ENCODE results near the gene PRICKLE4. TPM values are rescaled to one million over a fixed set of nuclear protein-coding genes. Genes with fewer than 3 reads are reported as not detected.

The PRICKLE4 gene
- total RNA-seq, 1 donor from 2014 or later: 2.8 TPM

DNA sequence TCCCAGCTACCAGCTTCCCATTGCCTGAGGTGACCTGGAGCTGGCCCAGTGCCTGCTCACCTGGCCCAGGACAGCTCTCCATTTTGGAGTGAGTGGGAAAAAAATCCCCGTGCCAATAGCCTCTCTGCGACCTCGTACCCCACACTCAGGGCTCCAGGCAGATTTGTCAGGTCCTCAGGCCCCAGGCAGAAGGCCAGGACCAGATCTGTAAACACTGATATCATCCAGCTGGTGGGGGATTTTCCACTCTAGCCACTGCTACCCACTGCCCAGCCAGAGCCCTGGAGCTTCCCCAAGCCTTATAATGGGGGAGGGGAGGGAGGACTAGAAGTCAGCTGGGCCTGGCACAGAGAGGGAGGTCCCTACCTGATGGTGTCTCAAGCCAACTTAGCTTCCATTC, 32.0 kb upstream of the PRICKLE4 start:
- no peaks in the 10 kb centered on the region for H3K9me3 Mint-ChIP-seq
- peaks cover 17% of the 10 kb centered on the region for H3K27me3 Mint-ChIP-seq
- H3K36me3 Mint-ChIP-seq: no peaks in the 10 kb centered on the region
- no peak overlapping the region for H3K4me3 Mint-ChIP-seq
- DNase-seq (ENCODE audit: extremely low spot score, unreplicated experiment): no peak
- no peaks in the 10 kb centered on the region for H3K4me1 Mint-ChIP-seq (ENCODE audit: unreplicated experiment)
- TF ChIP-seq, protein P1, sequence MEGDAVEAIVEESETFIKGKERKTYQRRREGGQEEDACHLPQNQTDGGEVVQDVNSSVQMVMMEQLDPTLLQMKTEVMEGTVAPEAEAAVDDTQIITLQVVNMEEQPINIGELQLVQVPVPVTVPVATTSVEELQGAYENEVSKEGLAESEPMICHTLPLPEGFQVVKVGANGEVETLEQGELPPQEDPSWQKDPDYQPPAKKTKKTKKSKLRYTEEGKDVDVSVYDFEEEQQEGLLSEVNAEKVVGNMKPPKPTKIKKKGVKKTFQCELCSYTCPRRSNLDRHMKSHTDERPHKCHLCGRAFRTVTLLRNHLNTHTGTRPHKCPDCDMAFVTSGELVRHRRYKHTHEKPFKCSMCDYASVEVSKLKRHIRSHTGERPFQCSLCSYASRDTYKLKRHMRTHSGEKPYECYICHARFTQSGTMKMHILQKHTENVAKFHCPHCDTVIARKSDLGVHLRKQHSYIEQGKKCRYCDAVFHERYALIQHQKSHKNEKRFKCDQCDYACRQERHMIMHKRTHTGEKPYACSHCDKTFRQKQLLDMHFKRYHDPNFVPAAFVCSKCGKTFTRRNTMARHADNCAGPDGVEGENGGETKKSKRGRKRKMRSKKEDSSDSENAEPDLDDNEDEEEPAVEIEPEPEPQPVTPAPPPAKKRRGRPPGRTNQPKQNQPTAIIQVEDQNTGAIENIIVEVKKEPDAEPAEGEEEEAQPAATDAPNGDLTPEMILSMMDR (conservative IDR thresholded peaks at IDR 0.05): no peak
- no peak overlapping the region for H3K27ac Mint-ChIP-seq

DNA sequence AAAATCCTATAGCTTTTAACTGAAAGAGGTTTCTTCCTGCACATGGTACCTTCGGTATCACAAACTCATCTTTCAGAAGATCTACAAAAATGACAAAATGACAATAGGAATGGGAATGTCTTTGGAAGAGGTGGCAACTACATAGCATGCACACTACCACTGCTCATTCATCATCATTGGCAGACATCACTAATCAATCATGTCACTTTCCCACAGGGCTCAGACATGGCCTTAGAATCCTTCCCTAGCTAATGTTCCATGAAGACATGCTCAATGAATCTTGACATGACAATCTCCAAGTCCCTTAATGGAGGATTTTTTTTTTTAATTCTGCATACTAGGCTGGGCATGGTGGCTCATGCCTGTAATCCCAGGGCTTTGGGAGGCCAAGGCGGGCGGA, 30.2 kb upstream of the PRICKLE4 start:
- Mint-ChIP-seq H3K9me3 (no peaks in the 10 kb centered on the region), H3K27ac (no peak overlapping the region), H3K36me3 (no peaks in the 10 kb centered on the region), H3K27me3 (peaks cover 26% of the 10 kb centered on the region), H3K4me3 (no peak overlapping the region), H3K4me1 (ENCODE audit: unreplicated experiment) (no peaks in the 10 kb centered on the region)
- no peak for DNase-seq (ENCODE audit: extremely low spot score, unreplicated experiment)
- TF ChIP-seq, protein P1 (conservative IDR thresholded peaks at IDR 0.05): no peak

DNA sequence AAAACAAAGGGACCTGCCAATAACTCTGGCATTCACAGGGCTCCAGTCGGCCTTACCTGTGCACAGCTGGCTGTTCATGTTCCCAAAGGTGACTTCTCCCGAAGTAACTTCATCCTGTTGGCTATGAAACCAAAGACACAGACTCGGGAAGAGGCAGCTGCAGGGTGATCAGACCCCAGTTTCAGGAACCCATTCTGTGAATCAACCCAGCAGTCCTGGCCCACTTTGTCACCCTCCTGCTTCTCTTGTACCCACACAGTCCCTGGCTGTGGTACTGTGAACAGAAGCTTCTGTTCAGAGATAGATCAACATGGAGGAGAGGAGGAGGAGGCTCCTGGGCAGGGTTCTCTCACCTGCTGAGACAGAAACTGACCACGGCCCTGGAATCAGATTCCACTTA, 24.7 kb upstream of the PRICKLE4 start:
- DNase-seq (ENCODE audit: extremely low spot score, unreplicated experiment): no peak
- Mint-ChIP-seq H3K27me3 (peaks cover 29% of the 10 kb centered on the region), H3K9me3 (no peaks in the 10 kb centered on the region), H3K4me1 (ENCODE audit: unreplicated experiment) (no peaks in the 10 kb centered on the region), H3K27ac (no peak overlapping the region), H3K36me3 (no peaks in the 10 kb centered on the region), H3K4me3 (no peak overlapping the region)
- TF ChIP-seq, protein P1 (conservative IDR thresholded peaks at IDR 0.05): no peak

DNA sequence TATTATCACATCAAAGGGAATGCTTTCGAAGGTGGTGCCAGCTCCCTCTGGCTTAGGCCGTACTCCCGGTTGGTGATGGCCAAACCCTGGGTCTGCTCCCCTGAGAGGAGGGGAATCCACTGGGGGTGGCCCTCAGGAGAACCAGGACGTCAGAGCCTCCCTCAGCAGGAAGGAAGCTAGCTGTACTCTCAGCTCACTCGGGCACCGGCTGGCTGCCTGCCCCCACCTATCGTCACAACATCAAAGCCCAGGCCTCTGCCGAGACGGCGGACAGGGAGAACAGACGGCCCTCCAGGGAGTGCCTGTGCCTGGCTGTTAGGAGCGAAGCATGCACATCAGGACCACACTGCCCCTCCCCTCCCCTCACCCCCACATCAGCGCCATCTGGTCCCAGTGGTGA, 24.2 kb upstream of the PRICKLE4 start:
- Mint-ChIP-seq H3K9me3 (no peaks in the 10 kb centered on the region), H3K4me3 (no peak overlapping the region), H3K27me3 (peaks cover 27% of the 10 kb centered on the region), H3K4me1 (ENCODE audit: unreplicated experiment) (no peaks in the 10 kb centered on the region), H3K27ac (no peak overlapping the region), H3K36me3 (no peaks in the 10 kb centered on the region)
- no peak for DNase-seq (ENCODE audit: extremely low spot score, unreplicated experiment)
- TF ChIP-seq, protein P1 (conservative IDR thresholded peaks at IDR 0.05): no peak

DNA sequence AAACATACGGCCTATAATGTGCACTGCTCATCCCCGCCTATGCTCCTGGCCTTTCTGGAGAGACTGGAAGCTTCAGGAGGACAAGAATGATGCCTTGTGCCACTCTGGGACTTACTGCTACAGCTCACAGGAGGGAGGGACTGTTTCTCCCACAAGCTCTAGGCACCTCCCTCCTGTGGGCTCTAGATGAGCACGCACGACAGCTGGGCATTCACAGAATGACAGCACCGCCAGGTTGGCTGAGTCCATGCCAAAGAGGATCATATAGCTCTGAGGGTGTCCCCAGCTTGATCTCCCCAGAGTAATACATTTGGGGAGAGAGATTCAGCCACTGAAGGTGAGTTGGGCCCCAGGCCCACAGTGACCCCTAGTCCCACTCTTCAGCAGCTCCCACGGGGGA, 23.3 kb upstream of the PRICKLE4 start:
- Mint-ChIP-seq H3K4me1 (ENCODE audit: unreplicated experiment) (no peaks in the 10 kb centered on the region), H3K4me3 (no peak overlapping the region), H3K27ac (no peak overlapping the region), H3K9me3 (no peaks in the 10 kb centered on the region), H3K36me3 (no peaks in the 10 kb centered on the region), H3K27me3 (peaks cover 30% of the 10 kb centered on the region)
- DNase-seq (ENCODE audit: extremely low spot score, unreplicated experiment): no peak
- TF ChIP-seq, protein P1 (conservative IDR thresholded peaks at IDR 0.05): no peak

Measured in type B pancreatic cell (in vitro differentiated cells).